ENCODE measurements around the gene SFMBT2. TPM values are rescaled to one million over a fixed set of nuclear protein-coding genes. Genes with fewer than 3 reads are reported as not detected.

SFMBT2 gene
- total and polyA plus RNA-seq, 10 donors: 4.4 to 47.7 (median 34.8) TPM

GRCh38 chr10:7406712-7407333 is 4.0 kb downstream of the SFMBT2 start:
- intact Hi-C loops (cut with DNase I; ENCODE audit: low total_unique reads): loop anchor here (10.0 kb wide), 1 partner anchor 142 kb away; no protein-coding TSS in a partner anchor
- no peak for DNase-seq

GRCh38 chr10:7405637-7406036 is 5.2 kb downstream of the SFMBT2 start:
- Histone ChIP-seq H3K27me3 (replicated peaks in 1 of 7) (peaks cover 0 to 17% (median 0%) of the 10 kb centered on the region in 7 donors), H3K36me3 (no peaks in the 10 kb centered on the region), H3K4me1 (peaks cover 2 to 93% (median 36%) of the 10 kb centered on the region in 6 donors), H3K4me3 (no peak overlapping the region), H3K9me3 (no peaks in the 10 kb centered on the region), H3K27ac (no peak overlapping the region)
- intact Hi-C loops (cut with DNase I; ENCODE audit: low total_unique reads): loop anchor here (10.0 kb wide), 1 partner anchor 141 kb away; no protein-coding TSS in a partner anchor
- WGBS, 5 donors: 10 to 61% (median 36%) methylated on average over 2 to 4 of the region's 4 CpGs
- no peak for DNase-seq
- TF ChIP-seq POLR2A (IDR thresholded peaks at IDR 0.05) (no peak), CTCF (IDR thresholded peaks at IDR 0.05 in 8 of 11, conservative IDR thresholded peaks at IDR 0.05 in 3 of 11) (no peak), POLR2AphosphoS5 (IDR thresholded peaks at IDR 0.05) (no peak)

More at GRCh38 chr10:7406712-7407333, 4.0 kb downstream of the SFMBT2 start:
- Histone ChIP-seq H3K4me3 (peak overlapping the region in 6 of 8 donors; percentile 62 to 94 (median 87)), H3K27me3 (replicated peaks in 1 of 7) (peaks cover 0 to 28% (median 6%) of the 10 kb centered on the region in 7 donors), H3K27ac (peak overlapping the region in 4 of 8 donors; percentile 86 to 87 (median 86)), H3K9me3 (no peaks in the 10 kb centered on the region), H3K36me3 (no peaks in the 10 kb centered on the region), H3K4me1 (peaks cover 8 to 93% (median 40%) of the 10 kb centered on the region in 6 donors)
- 67 to 83% (median 69%) methylated on average over 13 to 14 of the region's 14 CpGs for WGBS, 5 donors
- TF ChIP-seq POLR2AphosphoS5 (IDR thresholded peaks at IDR 0.05) (no peak), POLR2A (IDR thresholded peaks at IDR 0.05) (no peak)

- Histone ChIP-seq H3K27me3 (replicated peaks in 1 of 7) (peaks cover 0 to 7% (median 0%) of the 10 kb centered on the region in 7 donors), H3K4me1 (peaks cover 2 to 96% (median 49%) of the 10 kb centered on the region in 6 donors), H3K9me3 (no peaks in the 10 kb centered on the region), H3K36me3 (peaks cover 0 to 9% (median 0%) of the 10 kb centered on the region in 6 donors), H3K4me3 (no peak overlapping the region), H3K27ac (no peak overlapping the region)
- TF ChIP-seq CTCF (IDR thresholded peaks at IDR 0.05 in 8 of 11, conservative IDR thresholded peaks at IDR 0.05 in 3 of 11) (no peak), POLR2A (IDR thresholded peaks at IDR 0.05) (no peak), POLR2AphosphoS5 (IDR thresholded peaks at IDR 0.05) (no peak)
- DNase-seq: no peak
- intact Hi-C loops (cut with DNase I; ENCODE audit: low total_unique reads): loop anchor here (10.0 kb wide), 1 partner anchor 139 kb away; no protein-coding TSS in a partner anchor
- 63 to 91% (median 84%) methylated on average over 1 of the region's 1 CpG for WGBS, 5 donors
These were observed 7.2 kb downstream of the SFMBT2 start for GRCh38 chr10:7403620-7404019.

- peaks cover 0 to 90% (median 37%) of the 10 kb centered on the region in 6 donors for H3K4me1 ChIP-seq
- peaks cover 0 to 9% (median 0%) of the 10 kb centered on the region in 6 donors for H3K36me3 ChIP-seq
- no peaks in the 10 kb centered on the region for H3K27me3 ChIP-seq (replicated peaks in 1 of 7)
- no peak overlapping the region for H3K27ac ChIP-seq
- DNase-seq: no peak
- TF ChIP-seq POLR2A (IDR thresholded peaks at IDR 0.05): no peak
- TF ChIP-seq POLR2AphosphoS5 (IDR thresholded peaks at IDR 0.05): no peak
- no peaks in the 10 kb centered on the region for H3K9me3 ChIP-seq
- no peak overlapping the region for H3K4me3 ChIP-seq
- intact Hi-C loops (cut with DNase I; ENCODE audit: low total_unique reads): loop anchor here (10.0 kb wide), 1 partner anchor 137 kb away; no protein-coding TSS in a partner anchor
- WGBS, 5 donors: 93 to 97% (median 95%) methylated on average over 8 of the region's 8 CpGs
These were observed 9.1 kb downstream of the SFMBT2 start for GRCh38 chr10:7401782-7402181.

DNA sequence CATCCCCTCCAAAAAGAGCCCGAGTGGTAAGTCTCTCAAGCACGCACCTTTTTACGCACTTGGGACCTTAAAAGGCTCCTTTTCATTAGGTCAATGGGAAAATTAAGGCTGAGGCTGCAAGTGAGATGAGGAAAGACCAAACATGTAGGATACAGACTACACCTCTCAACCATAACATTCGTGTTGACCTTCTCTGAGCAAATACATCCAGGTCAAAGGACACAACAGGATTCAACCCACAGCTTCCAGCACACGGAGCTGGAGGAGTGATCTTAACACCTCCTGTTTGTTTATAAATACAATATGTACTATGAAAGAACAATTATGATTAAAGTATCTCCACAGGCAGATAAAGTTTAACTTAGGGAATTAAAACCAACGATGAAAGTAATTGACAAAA is 9.7 kb downstream of the SFMBT2 start:
- no peak overlapping the region for H3K27ac ChIP-seq
- H3K36me3 ChIP-seq: peaks cover 0 to 9% (median 0%) of the 10 kb centered on the region in 6 donors
- no peak for TF ChIP-seq CTCF (IDR thresholded peaks at IDR 0.05 in 8 of 11, conservative IDR thresholded peaks at IDR 0.05 in 3 of 11)
- TF ChIP-seq POLR2A (IDR thresholded peaks at IDR 0.05): no peak
- TF ChIP-seq POLR2AphosphoS5 (IDR thresholded peaks at IDR 0.05): no peak
- peaks cover 0 to 84% (median 31%) of the 10 kb centered on the region in 6 donors for H3K4me1 ChIP-seq
- no peak for DNase-seq
- 86 to 93% (median 90%) methylated on average over 6 of the region's 6 CpGs for WGBS, 5 donors
- no peaks in the 10 kb centered on the region for H3K9me3 ChIP-seq
- no peaks in the 10 kb centered on the region for H3K27me3 ChIP-seq (replicated peaks in 1 of 7)
- H3K4me3 ChIP-seq: no peak overlapping the region
- intact Hi-C loops (cut with DNase I; ENCODE audit: low total_unique reads): loop anchor here (10.0 kb wide), 1 partner anchor 136 kb away; no protein-coding TSS in a partner anchor

All from spleen (tissue), 11 donors.